ENCODE results near the gene TBX2. TPM values are rescaled to one million over a fixed set of nuclear protein-coding genes. Genes with fewer than 3 reads are reported as not detected.
"Not testable (repeated sequence)": the region's sequence is repeated elsewhere in the genome, so short reads cannot be mapped to it uniquely, and the experiment has no call there.

The TBX2 gene
- total RNA-seq, 4 donors from 2014 or later: 2.3 to 31.4 (median 8.2) TPM

DNA sequence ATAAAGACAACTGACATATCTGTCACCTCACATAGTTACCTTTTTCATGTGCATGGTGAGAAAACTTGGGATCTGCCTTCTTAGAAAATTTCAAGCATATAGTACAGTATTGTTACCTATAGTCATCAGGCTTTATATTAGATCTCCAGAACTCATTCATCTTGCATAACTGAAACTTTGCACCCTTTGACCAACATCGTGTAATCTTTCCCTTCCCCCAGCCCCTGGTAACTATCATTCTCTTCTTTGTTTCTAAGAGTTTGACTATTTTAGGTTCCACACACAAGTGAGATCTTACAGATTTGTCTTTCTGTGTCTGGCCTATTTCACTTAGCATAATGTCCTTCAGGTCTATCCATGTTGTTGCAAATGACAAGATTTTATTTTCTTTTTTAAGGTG is 29.6 kb downstream of the TBX2 start:
- no peak overlapping the region for H3K27ac ChIP-seq
- no peaks in the 10 kb centered on the region for H3K36me3 ChIP-seq
- TF ChIP-seq POLR2A (IDR thresholded peaks at IDR 0.05): no peak
- H3K9me3 ChIP-seq: no peaks in the 10 kb centered on the region
- no peak overlapping the region for H3K4me3 ChIP-seq
- H3K4me1 ChIP-seq: no peaks in the 10 kb centered on the region
- H3K27me3 ChIP-seq: no peaks in the 10 kb centered on the region
- DNase-seq: no peak

DNA sequence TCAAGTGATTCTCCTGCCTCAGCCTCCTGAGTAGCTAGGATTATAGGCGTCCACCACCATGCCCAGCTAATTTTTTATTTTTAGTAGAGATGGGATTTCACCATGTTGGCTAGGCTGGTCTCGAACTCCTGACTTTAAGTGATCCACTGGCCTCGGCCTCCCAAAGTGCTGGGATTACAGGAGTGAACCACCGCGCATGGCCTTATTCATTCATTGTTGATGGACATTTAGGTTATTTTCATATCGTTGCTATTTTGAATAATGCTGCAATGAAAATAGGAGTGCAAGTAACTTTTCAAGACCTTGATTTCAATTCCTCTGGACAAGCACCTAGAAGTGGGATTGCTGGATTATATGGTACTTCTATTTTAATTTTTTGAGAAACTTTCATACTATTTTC is 30.2 kb downstream of the TBX2 start:
- not testable (repeated sequence) for DNase-seq, H3K27ac ChIP-seq, H3K36me3 ChIP-seq, H3K4me1 ChIP-seq, H3K9me3 ChIP-seq, H3K4me3 ChIP-seq, H3K27me3 ChIP-seq

DNA sequence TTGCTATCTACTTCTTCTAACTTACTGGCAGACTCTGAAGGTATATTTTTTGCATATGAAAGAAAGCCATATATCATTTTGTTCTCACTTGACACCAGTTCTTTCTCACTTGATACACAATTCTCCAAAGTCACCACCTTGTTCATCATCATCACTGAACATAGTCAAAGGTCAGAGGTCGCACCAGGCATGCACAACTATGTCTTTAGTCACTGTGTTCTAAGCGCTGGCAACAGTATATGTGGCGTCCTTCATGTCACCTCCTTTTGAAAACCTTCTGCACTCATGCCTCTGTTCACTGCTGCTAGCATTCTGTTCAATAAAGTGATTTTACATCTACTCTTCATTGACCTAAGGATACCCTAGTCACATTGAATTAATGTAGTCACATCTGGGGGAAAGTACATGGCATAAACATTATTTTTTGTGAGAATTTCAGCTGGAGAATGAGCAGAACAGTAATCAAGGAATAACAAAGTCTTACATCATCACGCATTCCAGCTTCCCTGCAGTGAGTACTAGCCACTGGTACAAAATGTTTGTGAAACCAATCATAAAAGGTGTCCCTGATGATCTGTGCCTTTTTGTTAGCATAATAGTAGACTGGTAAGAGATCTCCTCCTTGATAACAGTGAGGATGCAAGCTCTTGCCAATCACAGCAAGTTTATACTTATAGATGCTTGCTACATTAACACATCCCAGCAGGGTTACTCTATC is 32.1 kb downstream of the TBX2 start:
- no peaks in the 10 kb centered on the region for H3K27me3 ChIP-seq
- TF ChIP-seq, protein P1, sequence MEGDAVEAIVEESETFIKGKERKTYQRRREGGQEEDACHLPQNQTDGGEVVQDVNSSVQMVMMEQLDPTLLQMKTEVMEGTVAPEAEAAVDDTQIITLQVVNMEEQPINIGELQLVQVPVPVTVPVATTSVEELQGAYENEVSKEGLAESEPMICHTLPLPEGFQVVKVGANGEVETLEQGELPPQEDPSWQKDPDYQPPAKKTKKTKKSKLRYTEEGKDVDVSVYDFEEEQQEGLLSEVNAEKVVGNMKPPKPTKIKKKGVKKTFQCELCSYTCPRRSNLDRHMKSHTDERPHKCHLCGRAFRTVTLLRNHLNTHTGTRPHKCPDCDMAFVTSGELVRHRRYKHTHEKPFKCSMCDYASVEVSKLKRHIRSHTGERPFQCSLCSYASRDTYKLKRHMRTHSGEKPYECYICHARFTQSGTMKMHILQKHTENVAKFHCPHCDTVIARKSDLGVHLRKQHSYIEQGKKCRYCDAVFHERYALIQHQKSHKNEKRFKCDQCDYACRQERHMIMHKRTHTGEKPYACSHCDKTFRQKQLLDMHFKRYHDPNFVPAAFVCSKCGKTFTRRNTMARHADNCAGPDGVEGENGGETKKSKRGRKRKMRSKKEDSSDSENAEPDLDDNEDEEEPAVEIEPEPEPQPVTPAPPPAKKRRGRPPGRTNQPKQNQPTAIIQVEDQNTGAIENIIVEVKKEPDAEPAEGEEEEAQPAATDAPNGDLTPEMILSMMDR (IDR thresholded peaks at IDR 0.05): no peak
- TF ChIP-seq POLR2A (IDR thresholded peaks at IDR 0.05): no peak
- H3K4me1 ChIP-seq: no peaks in the 10 kb centered on the region
- no peak for DNase-seq
- H3K36me3 ChIP-seq: no peaks in the 10 kb centered on the region
- H3K9me3 ChIP-seq: no peaks in the 10 kb centered on the region
- H3K27ac ChIP-seq: no peak overlapping the region
- no peak overlapping the region for H3K4me3 ChIP-seq

DNA sequence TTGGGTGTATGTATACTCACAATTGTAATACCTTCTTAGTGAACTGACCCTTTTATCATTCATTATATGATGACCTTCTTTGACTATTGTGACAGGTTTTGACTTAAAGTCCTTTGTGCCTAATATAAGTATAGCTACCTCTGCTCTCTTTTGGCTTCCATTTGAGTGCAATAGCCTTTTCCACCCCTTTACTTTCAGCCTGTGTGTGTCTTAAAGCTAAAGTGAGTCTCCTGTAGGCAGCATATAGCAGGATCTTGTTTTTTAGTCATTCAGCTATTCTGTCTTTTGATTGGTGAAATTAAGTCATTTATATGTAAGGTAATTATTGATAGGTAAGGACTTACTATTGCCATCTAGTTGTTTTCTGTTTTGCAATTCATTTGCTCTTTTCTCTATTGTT is 36.6 kb downstream of the TBX2 start:
- H3K27me3 ChIP-seq: no peaks in the 10 kb centered on the region

DNA sequence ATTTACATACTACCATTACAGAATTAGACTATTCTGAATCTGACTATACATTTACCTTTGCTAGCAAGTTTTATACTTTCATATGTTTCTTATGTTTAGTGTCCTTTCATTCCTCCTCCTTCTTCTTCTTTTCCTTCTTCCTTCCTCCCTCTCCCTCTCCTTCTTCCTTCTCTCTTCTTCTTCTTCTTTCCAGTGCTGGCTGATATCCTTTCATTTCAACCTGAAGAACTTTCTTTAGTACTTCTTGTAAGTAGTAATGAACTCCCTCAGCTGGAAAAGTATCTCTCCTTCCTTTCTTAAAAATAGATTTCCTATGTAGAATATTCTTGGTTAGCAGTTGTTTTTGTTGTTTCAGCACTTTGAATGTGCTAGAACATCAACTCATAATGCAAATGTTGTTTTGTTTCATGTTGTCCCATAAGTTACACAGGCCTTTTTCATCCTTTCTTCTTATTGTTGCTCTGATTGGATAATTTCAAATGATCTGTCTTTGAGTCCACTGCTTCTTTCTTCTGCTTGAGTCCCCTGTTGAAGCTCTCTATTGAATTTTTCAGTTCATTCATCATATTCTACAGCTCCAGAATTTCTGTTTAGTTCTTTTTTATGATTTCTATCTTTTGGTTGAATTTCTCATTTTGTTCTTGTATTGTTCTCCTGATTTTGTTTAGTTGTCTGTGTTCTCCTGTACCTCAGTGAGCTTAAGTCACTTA is 37.5 kb downstream of the TBX2 start:
- Histone ChIP-seq H3K4me3 (no peak overlapping the region), H3K4me1 (no peaks in the 10 kb centered on the region), H3K36me3 (no peaks in the 10 kb centered on the region), H3K27ac (no peak overlapping the region), H3K27me3 (no peaks in the 10 kb centered on the region), H3K9me3 (peaks cover 0 to 5% (median 0%) of the 10 kb centered on the region in 4 donors)
- no peak for DNase-seq
- no peak for TF ChIP-seq POLR2A (IDR thresholded peaks at IDR 0.05)
- TF ChIP-seq, protein P1 (IDR thresholded peaks at IDR 0.05): no peak

More for the DNA sequence above, 36.6 kb downstream of the TBX2 start:
- no peaks in the 10 kb centered on the region for H3K36me3 ChIP-seq
- H3K4me1 ChIP-seq: no peaks in the 10 kb centered on the region
- no peak for TF ChIP-seq POLR2A (IDR thresholded peaks at IDR 0.05)
- TF ChIP-seq, protein P1 (IDR thresholded peaks at IDR 0.05): no peak
- H3K4me3 ChIP-seq: no peak overlapping the region
- DNase-seq: no peak
- peaks cover 0 to 5% (median 0%) of the 10 kb centered on the region in 4 donors for H3K9me3 ChIP-seq
- no peak overlapping the region for H3K27ac ChIP-seq

DNA sequence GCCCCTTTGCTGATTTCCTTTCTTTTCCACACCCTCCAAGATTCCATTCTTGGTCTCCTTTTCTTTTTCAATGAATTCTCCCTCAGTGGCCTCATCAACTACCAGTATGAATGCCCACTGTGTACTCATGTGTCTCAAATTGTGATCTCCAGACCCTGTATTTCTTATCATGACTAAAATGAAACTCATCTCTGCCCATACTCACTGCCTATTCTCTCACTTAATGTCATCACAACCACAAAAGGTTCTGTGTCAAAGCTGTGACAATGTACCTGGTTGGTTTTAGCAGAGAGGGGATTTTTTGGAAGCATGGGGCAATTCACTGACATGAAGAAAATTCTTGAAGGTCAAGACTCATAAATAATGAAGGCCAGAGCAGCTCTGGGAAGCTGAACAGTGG is 41.1 kb downstream of the TBX2 start:
- no peak for TF ChIP-seq POLR2A (IDR thresholded peaks at IDR 0.05)
- TF ChIP-seq, protein P1 (IDR thresholded peaks at IDR 0.05): no peak
- DNase-seq: no peak
- peaks cover 0 to 5% (median 0%) of the 10 kb centered on the region in 4 donors for H3K9me3 ChIP-seq
- H3K36me3 ChIP-seq: no peaks in the 10 kb centered on the region
- no peak overlapping the region for H3K4me3 ChIP-seq
- H3K27me3 ChIP-seq: no peaks in the 10 kb centered on the region
- H3K27ac ChIP-seq: no peak overlapping the region
- H3K4me1 ChIP-seq: no peaks in the 10 kb centered on the region

DNA sequence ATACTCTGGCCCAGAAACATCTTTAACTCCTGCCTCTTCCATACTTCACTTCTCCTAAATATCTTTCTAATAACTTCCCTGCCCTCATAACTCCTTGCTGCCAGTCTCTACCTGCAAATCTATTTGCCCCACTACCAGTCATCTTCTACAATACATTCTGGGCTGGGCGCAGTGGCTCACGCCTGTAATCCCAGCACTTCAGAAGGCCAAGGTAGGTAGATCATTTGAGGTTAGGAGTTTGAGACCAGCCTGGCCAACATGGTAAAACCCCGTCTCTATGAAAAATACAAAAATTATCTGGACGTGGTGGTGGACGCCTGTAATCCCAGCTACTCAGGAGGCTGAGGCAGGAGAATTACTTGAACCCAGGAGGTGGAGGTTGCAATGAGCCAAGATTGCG is 41.9 kb downstream of the TBX2 start:
- not testable (repeated sequence) for H3K9me3 ChIP-seq, H3K4me1 ChIP-seq, H3K4me3 ChIP-seq, H3K27me3 ChIP-seq, H3K27ac ChIP-seq, H3K36me3 ChIP-seq, DNase-seq
